ENCODE measurements around the gene KRT28. TPM values are rescaled to one million over a fixed set of nuclear protein-coding genes. Genes with fewer than 3 reads are reported as not detected.

KRT28 gene
- total and polyA plus RNA-seq, 2 of the 8 experiments (the other 6 are each of a cell fraction or from before 2014, with no cell fraction given) = not detected

- no peaks in the 10 kb centered on the region for H3K79me1 ChIP-seq (ENCODE audit: low read depth, low read length)
- no peak overlapping the region for H2AFZ ChIP-seq (ENCODE audit: low read length)
- H3K23me2 ChIP-seq (ENCODE audit: low read depth, low read length) = no peaks in the 10 kb centered on the region
- no peak for DNase-seq (ENCODE audit: low read depth in 1 of 2, low spot score in 2 of 2)
- H3K4ac ChIP-seq (replicated peaks; ENCODE audit: insufficient read length, low read depth, low read length) = no peak overlapping the region
- no peak overlapping the region for H4K8ac ChIP-seq (ENCODE audit: extremely low read depth, insufficient read depth, low read length)
- no peak overlapping the region for H2BK15ac ChIP-seq (ENCODE audit: low read length)
- POLR2A ChIA-PET (ENCODE audit: partially characterized antibody) = no interaction called here
- no peak overlapping the region for H4K5ac ChIP-seq (ENCODE audit: insufficient read length, low read depth, low read length)
- no peak overlapping the region for H3K18ac ChIP-seq (ENCODE audit: extremely low read depth, low read length)
- H3K23ac ChIP-seq (ENCODE audit: insufficient read length) = no peak overlapping the region
- no peaks in the 10 kb centered on the region for H3K27me3 ChIP-seq (replicated peaks in 1 of 4; ENCODE audit: control insufficient read depth in 3 of 4, extremely low read depth in 1 of 4, insufficient read depth in 3 of 4, low read length in 3 of 4)
- no peaks in the 10 kb centered on the region for H3K79me2 ChIP-seq (ENCODE audit: control insufficient read depth in 1 of 2, insufficient read depth in 2 of 2, low read length in 2 of 2)
- H2BK5ac ChIP-seq (ENCODE audit: low read depth, low read length) = no peak overlapping the region
- H2BK12ac ChIP-seq (ENCODE audit: low read depth, low read length) = no peak overlapping the region
- H2BK20ac ChIP-seq (ENCODE audit: low read length) = no peak overlapping the region
- WGBS, 2 experiments (ENCODE audit: extremely low coverage in 1 of 2, insufficient coverage in 1 of 2, insufficient read length in 1 of 2, insufficient replicate concordance in 2 of 2, low coverage in 1 of 2, low lambda C conversion rate in 2 of 2, missing lambda C conversion rate in 1 of 2) = 48% methylated on average over 6 of the region's 6 CpGs; no CpG with 5 or more reads in 1 of the 2 experiments
- CTCF ChIA-PET (ENCODE audit: partially characterized antibody) = interaction anchor here (0.8 to 2.6 kb wide), 7 partner anchors 13 to 176 kb away, joined by 3 to 17 read pairs (median 5); no protein-coding TSS in a partner anchor
- no peaks in the 10 kb centered on the region for H4K20me1 ChIP-seq (replicated peaks in 1 of 2; ENCODE audit: control insufficient read depth in 1 of 2, insufficient read depth in 2 of 2, low read length in 2 of 2)
- no peak overlapping the region for H3K56ac ChIP-seq (replicated peaks; ENCODE audit: insufficient read length, low read depth, low read length)
- no peak overlapping the region for H3K4me2 ChIP-seq (ENCODE audit: insufficient read depth in 1 of 2, low read depth in 2 of 2, low read length in 2 of 2)
- no peak overlapping the region for H3K4me3 ChIP-seq (ENCODE audit: extremely low read depth in 1 of 4, insufficient read depth in 2 of 4, low read depth in 3 of 4, low read length in 4 of 4)
- peak; percentile 97 for FAIRE-seq
- no peaks in the 10 kb centered on the region for H3K36me3 ChIP-seq (ENCODE audit: control insufficient read depth in 2 of 4, insufficient read depth in 4 of 4, low read length in 3 of 4)
- no peak overlapping the region for H4K91ac ChIP-seq (replicated peaks; ENCODE audit: insufficient read length, low read length)
- H2AK5ac ChIP-seq (ENCODE audit: low read depth, low read length) = no peak overlapping the region
- H3K14ac ChIP-seq (ENCODE audit: insufficient read length) = no peak overlapping the region
- H3K9me3 ChIP-seq (ENCODE audit: insufficient read depth in 2 of 2, low read depth in 1 of 2, low read length in 1 of 2) = no peaks in the 10 kb centered on the region
- no peaks in the 10 kb centered on the region for H3K4me1 ChIP-seq (replicated peaks in 1 of 4; ENCODE audit: control insufficient read depth in 3 of 4, insufficient read depth in 4 of 4, low read length in 3 of 4)
- no peak overlapping the region for H2BK120ac ChIP-seq (replicated peaks; ENCODE audit: low read depth, low read length)
- no peak overlapping the region for H3K9ac ChIP-seq (replicated peaks in 1 of 4; ENCODE audit: extremely low read depth in 1 of 4, low read depth in 3 of 4, low read length in 3 of 4)
- no peak overlapping the region for H3K27ac ChIP-seq (ENCODE audit: low read depth, low read length)
- TF ChIP-seq SIX5 (IDR thresholded peaks at IDR 0.05; ENCODE audit: low read depth, low read length) (no peak), GTF2F1 (IDR thresholded peaks at IDR 0.05; ENCODE audit: borderline replicate concordance, low read depth, low read length) (no peak), ATF3 (IDR thresholded peaks at IDR 0.05; ENCODE audit: insufficient read depth, low read depth, low read length) (no peak), RAD21 (IDR thresholded peaks at IDR 0.05 in 1 of 2, conservative IDR thresholded peaks at IDR 0.05 in 1 of 2; ENCODE audit: low read depth in 2 of 2, low read length in 2 of 2) (peak; percentile 66), CTCF (IDR thresholded peaks at IDR 0.05; ENCODE audit: control extremely low read depth in 1 of 3, insufficient read depth in 1 of 3, low read depth in 1 of 3, low read length in 3 of 3) (peak in 2 of 3 experiments; percentile 57 to 61; a peak in 3 of 4 replicates), TEAD4 (IDR thresholded peaks at IDR 0.05; ENCODE audit: low read depth, low read length) (peak; percentile 40; the same call in 1 of the 2 replicates), SRF (IDR thresholded peaks at IDR 0.05; ENCODE audit: low read depth, low read length) (no peak), KDM4A (IDR thresholded peaks at IDR 0.05; ENCODE audit: low read depth, low read length, severe bottlenecking) (no peak), NANOG (IDR thresholded peaks at IDR 0.05; ENCODE audit: insufficient read depth, low read depth, low read length, poor library complexity, severe bottlenecking) (no peak)
These were observed 7.8 kb downstream of the KRT28 start for GRCh38 chr17:40791787-40792436.
